ENCODE measurements around the gene CPAMD8. TPM values are rescaled to one million over a fixed set of nuclear protein-coding genes. Genes with fewer than 3 reads are reported as not detected.

CPAMD8 gene
- total RNA-seq, 1 donor from 2014 or later: 4.9 TPM

DNA sequence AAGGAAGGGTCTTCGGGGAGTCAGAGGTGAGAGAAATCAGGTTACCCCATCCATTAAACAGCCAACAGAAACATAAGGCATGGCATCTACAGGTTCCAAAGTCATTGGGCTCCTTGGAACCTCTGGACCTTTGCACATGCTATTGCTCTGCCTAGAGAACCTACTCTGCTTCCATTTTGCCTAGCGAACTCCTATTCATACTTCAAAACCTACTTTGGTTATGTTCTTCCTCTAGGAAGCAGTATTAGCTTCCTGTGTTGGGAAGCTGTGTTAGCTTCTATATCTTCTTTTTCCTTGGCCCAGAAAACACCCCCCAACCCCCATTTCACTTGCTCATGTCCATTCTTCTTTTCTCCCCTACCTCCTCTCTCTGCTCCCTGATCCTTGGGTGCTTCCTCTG, 98.3 kb downstream of the CPAMD8 start:
- DNase-seq (ENCODE audit: low spot score): no peak
- TF ChIP-seq, protein P1, sequence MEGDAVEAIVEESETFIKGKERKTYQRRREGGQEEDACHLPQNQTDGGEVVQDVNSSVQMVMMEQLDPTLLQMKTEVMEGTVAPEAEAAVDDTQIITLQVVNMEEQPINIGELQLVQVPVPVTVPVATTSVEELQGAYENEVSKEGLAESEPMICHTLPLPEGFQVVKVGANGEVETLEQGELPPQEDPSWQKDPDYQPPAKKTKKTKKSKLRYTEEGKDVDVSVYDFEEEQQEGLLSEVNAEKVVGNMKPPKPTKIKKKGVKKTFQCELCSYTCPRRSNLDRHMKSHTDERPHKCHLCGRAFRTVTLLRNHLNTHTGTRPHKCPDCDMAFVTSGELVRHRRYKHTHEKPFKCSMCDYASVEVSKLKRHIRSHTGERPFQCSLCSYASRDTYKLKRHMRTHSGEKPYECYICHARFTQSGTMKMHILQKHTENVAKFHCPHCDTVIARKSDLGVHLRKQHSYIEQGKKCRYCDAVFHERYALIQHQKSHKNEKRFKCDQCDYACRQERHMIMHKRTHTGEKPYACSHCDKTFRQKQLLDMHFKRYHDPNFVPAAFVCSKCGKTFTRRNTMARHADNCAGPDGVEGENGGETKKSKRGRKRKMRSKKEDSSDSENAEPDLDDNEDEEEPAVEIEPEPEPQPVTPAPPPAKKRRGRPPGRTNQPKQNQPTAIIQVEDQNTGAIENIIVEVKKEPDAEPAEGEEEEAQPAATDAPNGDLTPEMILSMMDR (IDR thresholded peaks at IDR 0.05): no peak
- Mint-ChIP-seq H3K27me3 (ENCODE audit: low read depth) (peaks cover 12% of the 10 kb centered on the region), H3K36me3 (ENCODE audit: low read depth) (peaks cover 3% of the 10 kb centered on the region), H3K4me3 (ENCODE audit: unreplicated experiment) (no peak overlapping the region), H3K4me1 (ENCODE audit: low read depth) (no peaks in the 10 kb centered on the region), H3K27ac (ENCODE audit: unreplicated experiment) (no peak overlapping the region), H3K9me3 (ENCODE audit: low read depth) (peaks cover 19% of the 10 kb centered on the region)

DNA sequence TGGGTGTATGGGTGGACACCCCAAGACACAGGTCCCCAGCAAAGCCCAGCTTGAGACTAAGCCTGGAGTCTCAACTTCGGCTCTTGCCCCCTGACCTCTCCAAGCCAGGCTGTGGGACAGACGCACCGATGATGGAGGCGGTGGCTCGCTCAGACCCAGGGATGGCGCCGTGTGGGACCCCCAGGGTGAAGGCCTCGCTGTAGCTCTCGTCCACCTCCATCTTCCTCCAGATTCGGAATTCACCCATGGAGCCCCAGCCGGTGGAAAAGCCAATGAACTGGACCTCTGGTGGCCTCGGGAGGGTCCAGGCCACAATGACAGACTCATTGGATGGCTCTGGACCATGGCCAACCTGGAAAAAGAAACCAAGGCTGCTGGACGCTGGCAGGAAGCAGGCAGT, 98.7 kb downstream of the CPAMD8 start:
- TF ChIP-seq, protein P1 (IDR thresholded peaks at IDR 0.05): no peak
- Mint-ChIP-seq H3K4me3 (ENCODE audit: unreplicated experiment) (no peak overlapping the region), H3K27ac (ENCODE audit: unreplicated experiment) (no peak overlapping the region), H3K36me3 (ENCODE audit: low read depth) (peaks cover 3% of the 10 kb centered on the region), H3K9me3 (ENCODE audit: low read depth) (peaks cover 17% of the 10 kb centered on the region), H3K4me1 (ENCODE audit: low read depth) (no peaks in the 10 kb centered on the region), H3K27me3 (ENCODE audit: low read depth) (peaks cover 12% of the 10 kb centered on the region)
- DNase-seq (ENCODE audit: low spot score): no peak

DNA sequence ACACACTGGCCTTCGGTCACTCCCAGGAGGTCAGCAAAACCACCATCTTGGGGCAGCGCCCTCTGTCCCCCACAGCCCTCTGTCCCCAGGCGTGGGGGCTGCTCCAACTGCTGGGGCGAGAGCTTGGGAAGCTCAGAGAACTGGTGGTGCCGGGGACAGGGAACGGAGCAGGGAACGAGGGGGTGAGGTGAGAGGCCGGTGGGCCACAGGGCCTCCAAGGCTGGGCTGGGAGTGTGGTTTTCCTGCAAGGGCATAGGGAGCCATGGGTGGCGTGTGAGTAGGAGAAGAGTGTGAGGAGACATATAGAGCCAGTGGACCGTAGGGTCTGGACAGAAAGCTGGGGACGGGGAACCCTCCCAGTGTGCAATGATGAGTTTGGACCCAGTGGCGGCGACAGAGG, 103.7 kb downstream of the CPAMD8 start:
- H3K4me1 Mint-ChIP-seq (ENCODE audit: low read depth): no peaks in the 10 kb centered on the region
- H3K9me3 Mint-ChIP-seq (ENCODE audit: low read depth): peaks cover 18% of the 10 kb centered on the region
- peaks cover 5% of the 10 kb centered on the region for H3K36me3 Mint-ChIP-seq (ENCODE audit: low read depth)
- DNase-seq (ENCODE audit: low spot score): no peak
- H3K27ac Mint-ChIP-seq (ENCODE audit: unreplicated experiment): no peak overlapping the region
- H3K4me3 Mint-ChIP-seq (ENCODE audit: unreplicated experiment): no peak overlapping the region
- TF ChIP-seq, protein P1 (IDR thresholded peaks at IDR 0.05): no peak
- peaks cover 2% of the 10 kb centered on the region for H3K27me3 Mint-ChIP-seq (ENCODE audit: low read depth)

DNA sequence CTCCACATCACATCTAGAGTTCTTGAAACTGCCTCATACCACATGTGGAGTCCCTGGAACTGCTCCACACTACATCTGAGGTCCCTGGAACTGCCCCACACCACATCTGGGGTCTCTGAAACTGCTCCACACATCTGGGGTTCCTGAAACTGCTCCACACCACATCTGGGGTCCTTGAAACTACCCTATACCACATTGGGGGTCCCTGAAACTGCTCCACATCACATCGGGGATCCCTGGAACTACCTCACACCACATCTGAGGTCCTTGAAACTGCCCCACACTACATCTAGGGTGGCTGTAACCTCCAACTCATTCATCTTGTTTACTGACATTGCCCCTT, 104.0 kb downstream of the CPAMD8 start:
- DNase-seq (ENCODE audit: low spot score): no peak
- Mint-ChIP-seq H3K36me3 (ENCODE audit: low read depth) (peaks cover 5% of the 10 kb centered on the region), H3K4me1 (ENCODE audit: low read depth) (no peaks in the 10 kb centered on the region), H3K4me3 (ENCODE audit: unreplicated experiment) (no peak overlapping the region), H3K27me3 (ENCODE audit: low read depth) (peaks cover 2% of the 10 kb centered on the region), H3K9me3 (ENCODE audit: low read depth) (peaks cover 18% of the 10 kb centered on the region), H3K27ac (ENCODE audit: unreplicated experiment) (no peak overlapping the region)
- TF ChIP-seq, protein P1 (IDR thresholded peaks at IDR 0.05): no peak

DNA sequence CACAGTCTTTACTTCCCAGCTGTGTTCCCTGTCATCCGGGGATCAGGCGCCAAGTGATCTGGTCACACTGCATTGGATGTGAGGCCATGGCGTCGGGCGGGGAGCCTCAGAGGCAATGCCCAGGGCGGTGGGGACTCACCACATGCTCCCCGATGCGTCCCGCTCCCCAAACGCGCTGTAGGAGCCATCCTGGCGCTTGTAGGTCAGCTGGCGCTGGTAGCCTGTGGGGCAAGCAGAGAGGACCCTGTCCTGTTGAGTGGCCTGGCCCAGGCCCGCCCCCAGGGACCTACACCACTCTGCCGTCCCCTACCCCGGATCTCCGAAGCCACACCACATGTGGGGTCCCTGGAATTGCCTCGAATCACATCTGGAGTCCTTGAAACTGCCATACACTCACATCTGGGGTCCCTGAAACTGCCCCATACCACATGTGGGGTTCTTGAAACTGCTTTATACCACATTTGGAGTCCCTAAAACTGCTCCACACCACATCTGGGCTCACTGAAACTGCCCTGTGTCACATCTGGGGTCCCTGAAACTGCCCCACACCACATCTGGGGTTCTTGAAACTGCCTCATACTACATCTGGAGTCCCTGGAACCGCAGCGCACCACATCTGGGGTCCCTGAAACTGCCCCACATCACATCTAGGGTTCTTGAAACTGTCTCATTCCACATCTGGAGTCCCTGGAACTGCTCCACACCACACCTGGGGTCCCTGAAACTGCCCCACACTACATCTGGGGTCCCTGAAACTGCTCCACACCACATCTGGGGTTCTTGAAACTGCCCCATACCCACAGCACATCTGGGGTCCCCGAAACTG, 104.6 kb downstream of the CPAMD8 start:
- TF ChIP-seq, protein P1 (IDR thresholded peaks at IDR 0.05): no peak
- Mint-ChIP-seq H3K27ac (ENCODE audit: unreplicated experiment) (no peak overlapping the region), H3K36me3 (ENCODE audit: low read depth) (peaks cover 5% of the 10 kb centered on the region), H3K27me3 (ENCODE audit: low read depth) (peaks cover 2% of the 10 kb centered on the region), H3K4me1 (ENCODE audit: low read depth) (no peaks in the 10 kb centered on the region), H3K9me3 (ENCODE audit: low read depth) (peaks cover 18% of the 10 kb centered on the region), H3K4me3 (ENCODE audit: unreplicated experiment) (no peak overlapping the region)
- no peak for DNase-seq (ENCODE audit: low spot score)

All from chondrocyte (in vitro differentiated cells).